IMR-90 (cell line): ENCODE results near the gene WASHC3. TPM values are rescaled to one million over a fixed set of nuclear protein-coding genes. Genes with fewer than 3 reads are reported as not detected.

ENCODE experiments used
- ATAC-seq: fragments of 200-7000 bp; cut with Tn5 transposase; 2 replicates; pipeline ENCODE4 v1.9.1; 2020; ENCODE audit warnings: low read depth, mild to moderate bottlenecking, moderate library complexity
- BruUV-seq: library from RNA; stranded (reverse); fragments of 400-500 nt; replicated peaks from 2 replicates; lab custom pipeline; 2021; lab: Mats Ljungman, UMichigan
- CTCF ChIA-PET: fragments of 300-600 bp; formaldehyde crosslinking; extraction: SDS; loops from one replicate; lab custom pipeline; 2021; ENCODE audit warnings: antibody characterized with exemption; lab: Yijun Ruan, JAX
- POLR2A ChIA-PET: fragments of 300-600 bp; sonication (Branson Sonifier 250); formaldehyde crosslinking; loops from one replicate; lab custom pipeline; 2022; ENCODE audit warnings: antibody characterized with exemption; ENCODE audit not compliant: unreplicated experiment; lab: Charles Lee
- DNase-seq: peaks from one replicate; pipeline ENCODE4 v3.0.0; 2013
- H2AFZ ChIP-seq: replicated peaks from 2 replicates; pipeline ENCODE3; 2013; ENCODE audit warnings: low read length, mild to moderate bottlenecking; ENCODE audit not compliant: poor library complexity
- H2AK5ac ChIP-seq: 2 replicates; pipeline ENCODE4 v1.6.1; 2013; ENCODE audit warnings: low read depth, low read length, inconsistent platforms
- H2AK9ac ChIP-seq: replicated peaks from 2 replicates; pipeline ENCODE3; 2013; ENCODE audit warnings: mild to moderate bottlenecking, low read depth, low read length, moderate library complexity; ENCODE audit not compliant: poor library complexity
- H2BK120ac ChIP-seq: 2 replicates; pipeline ENCODE4 v1.6.1; 2013; ENCODE audit warnings: low read depth, low read length, inconsistent platforms
- H2BK15ac ChIP-seq: 3 replicates; pipeline ENCODE4 v1.6.1; 2013; ENCODE audit warnings: low read depth, low read length, inconsistent platforms
- H2BK20ac ChIP-seq: 2 replicates; pipeline ENCODE4 v1.6.1; 2013; ENCODE audit warnings: low read depth, mild to moderate bottlenecking, inconsistent platforms, low read length, moderate library complexity
- H2BK5ac ChIP-seq: 2 replicates; pipeline ENCODE4 v1.6.1; 2013; ENCODE audit warnings: mild to moderate bottlenecking, low read depth, low read length, inconsistent platforms; ENCODE audit not compliant: poor library complexity, severe bottlenecking
- H3K14ac ChIP-seq: replicated peaks from 2 replicates; pipeline ENCODE4 v1.6.1; 2013; ENCODE audit warnings: low read depth, low read length, inconsistent platforms
- H3K18ac ChIP-seq: 2 replicates; pipeline ENCODE4 v1.6.1; 2013; ENCODE audit warnings: low read depth, low read length, control low read depth
- H3K23ac ChIP-seq: 2 replicates; pipeline ENCODE4 v1.6.1; 2013; ENCODE audit warnings: low read depth, low read length, inconsistent platforms
- H3K27ac ChIP-seq: 2 replicates; pipeline ENCODE4 v1.5.1; 2013; ENCODE audit warnings: mild to moderate bottlenecking, control low read depth, low read length; ENCODE audit not compliant: insufficient read depth
- H3K27me3 ChIP-seq: 2 replicates; pipeline ENCODE4 v1.6.1; 2013; ENCODE audit warnings: low read length; ENCODE audit not compliant: control insufficient read depth, insufficient read depth
- H3K36me3 ChIP-seq: 2 replicates; pipeline ENCODE4 v1.6.1; 2013; ENCODE audit warnings: low read length, mixed read lengths; ENCODE audit not compliant: control insufficient read depth, insufficient read depth
- H3K4ac ChIP-seq: 2 replicates; pipeline ENCODE4 v1.6.1; 2013; ENCODE audit warnings: low read depth, low read length, inconsistent platforms
- H3K4me1 ChIP-seq: 2 replicates; pipeline ENCODE4 v1.6.1; 2013; ENCODE audit warnings: low read length, mixed read lengths; ENCODE audit not compliant: control insufficient read depth, insufficient read depth
- H3K4me2 ChIP-seq: 2 replicates; pipeline ENCODE4 v1.6.1; 2013; ENCODE audit warnings: low read depth, mild to moderate bottlenecking, control low read depth, low read length, moderate library complexity
- H3K4me3 ChIP-seq: 2 replicates; pipeline ENCODE4 v1.5.1; 2013; ENCODE audit warnings: low read depth, mild to moderate bottlenecking, control low read depth, low read length, moderate library complexity; ENCODE audit not compliant: insufficient read depth
- H3K56ac ChIP-seq: 2 replicates; pipeline ENCODE4 v1.6.1; 2013; ENCODE audit warnings: low read length, inconsistent platforms; ENCODE audit not compliant: insufficient read depth; ENCODE audit errors: extremely low read depth
- H3K79me1 ChIP-seq, 2 experiments: 2 replicates each; pipeline ENCODE4 v1.6.1; 2013; ENCODE audit warnings: low read length in 2 of 2, inconsistent platforms in 1 of 2, low read depth in 1 of 2
- H3K9ac ChIP-seq: 2 replicates; pipeline ENCODE4 v1.6.1; 2013; ENCODE audit warnings: low read depth, low read length, control low read depth
- H3K9me1 ChIP-seq: 2 replicates; pipeline ENCODE4 v1.6.1; 2013; ENCODE audit warnings: low read length, inconsistent platforms; ENCODE audit not compliant: insufficient read depth
- H3K9me3 ChIP-seq: 2 replicates; pipeline ENCODE4 v1.6.1; 2013; ENCODE audit warnings: low read length; ENCODE audit not compliant: control insufficient read depth, insufficient read depth
- H4K20me1 ChIP-seq: 2 replicates; pipeline ENCODE4 v1.6.1; 2013; ENCODE audit warnings: low read length, inconsistent platforms; ENCODE audit not compliant: insufficient read depth
- H4K5ac ChIP-seq: 2 replicates; pipeline ENCODE4 v1.6.1; 2013; ENCODE audit warnings: mild to moderate bottlenecking, low read depth, low read length, control low read depth
- H4K8ac ChIP-seq, 2 experiments: 2 replicates each; pipeline ENCODE4 v1.6.1; 2013; ENCODE audit warnings: low read depth in 2 of 2, low read length in 2 of 2, control low read depth in 1 of 2, inconsistent platforms in 1 of 2
- H4K91ac ChIP-seq: 2 replicates; pipeline ENCODE4 v1.6.1; 2013; ENCODE audit warnings: low read depth, low read length, inconsistent platforms; ENCODE audit not compliant: insufficient read depth
- FOS ChIP-seq: fragments of 150-350 bp; IDR thresholded peaks from 2 replicates; pipeline ENCODE4 v1.6.1; 2016; ENCODE audit warnings: low read depth, low read length
- RAD21 ChIP-seq: IDR thresholded peaks from 2 replicates; pipeline ENCODE4 v1.6.1; 2012; ENCODE audit warnings: low read length, improper control_type of control experiment
- WGBS, 2 experiments: methylation state at CpG; one replicate each; pipeline versions ENCODE4 v1.1.5 to v1.1.7; 2013; ENCODE audit warnings: missing lambda C conversion rate in 2 of 2; ENCODE audit not compliant: insufficient read length in 1 of 2; ENCODE audit errors: extremely low coverage in 2 of 2; 5-methylcytosine and 5-hydroxymethylcytosine counted together
- dilution Hi-C: fragments of 300-500 bp; cut with HindIII; formaldehyde crosslinking; loops from one replicate; pipeline ENCODE4 v1.14.3; 2018; ENCODE audit warnings: low sequenced_read_pairs; ENCODE audit not compliant: unreplicated experiment
- in situ Hi-C: fragments of 300-500 bp; cut with MboI; formaldehyde crosslinking; loops from 3 replicates; pipeline ENCODE4 v1.14.3; 2019; ENCODE audit warnings: low sequenced_read_pairs, inconsistent platforms, mixed read lengths
- intact Hi-C: fragments of 100-400 bp; cut with micrococcal nuclease; formaldehyde crosslinking; loops from 2 replicates; pipeline ENCODE4 v1.10.0; 2022
- polyA plus RNA-seq, 3 experiments: library from polyadenylated mRNA; depleted of rRNA; stranded (reverse); fragments of >200 nt; gene quantifications; 2 replicates each; pipeline ENCODE4 v1.2.3, GENCODE V29; 2012; ENCODE audit warnings: low replicate concordance in 1 of 3
- total RNA-seq: library from RNA; depleted of rRNA; stranded (reverse); fragments of >200 nt; gene quantifications from 2 replicates; pipeline ENCODE4 v1.2.3, GENCODE V29; 2012

Gene WASHC3
- total and polyA plus RNA-seq, 2 of the 4 experiments (the other 2 are of a cell fraction) = 54.8 to 87.1 TPM

DNA sequence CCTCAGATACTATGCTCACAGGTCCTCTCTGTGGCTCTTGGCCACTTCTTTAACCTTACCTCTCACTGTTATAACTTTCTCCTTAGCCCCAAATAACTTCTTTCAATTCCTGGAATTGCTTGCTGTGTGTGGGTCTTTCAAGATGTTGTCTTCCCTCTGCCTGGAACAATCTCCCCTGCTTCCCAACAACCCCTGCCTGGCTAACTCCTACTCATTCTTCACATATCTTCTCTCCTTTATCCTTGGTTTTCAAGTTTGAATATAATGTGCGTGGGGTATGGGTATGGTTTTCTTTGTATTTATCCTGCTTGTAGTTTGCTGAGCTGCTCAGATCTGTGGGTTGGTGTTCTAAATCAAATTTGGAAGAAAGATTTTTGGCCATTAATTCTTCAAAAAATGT lies 2.7 kb upstream of the WASHC3 start:
- Histone ChIP-seq H2AK9ac (no peak overlapping the region), H3K9me3 (no peaks in the 10 kb centered on the region), H2BK120ac (no peak overlapping the region), H3K36me3 (no peaks in the 10 kb centered on the region), H2BK5ac (no peak overlapping the region), H3K18ac (no peak overlapping the region), H4K5ac (no peak overlapping the region), H3K4ac (no peak overlapping the region), H3K9ac (no peak overlapping the region), H2AFZ (no peak overlapping the region), H3K27me3 (no peaks in the 10 kb centered on the region), H3K27ac (no peak overlapping the region), H2AK5ac (no peak overlapping the region), H3K4me2 (no peak overlapping the region), H3K79me1 (peaks cover 9 to 10% of the 10 kb centered on the region in 2 experiments; a peak in 3 of 4 replicates), H3K23ac (no peak overlapping the region), H3K4me1 (no peaks in the 10 kb centered on the region), H3K9me1 (no peaks in the 10 kb centered on the region), H4K91ac (no peak overlapping the region), H3K4me3 (no peak overlapping the region), H2BK15ac (no peak overlapping the region), H3K56ac (no peak overlapping the region), H3K14ac (no peak overlapping the region), H4K20me1 (no peaks in the 10 kb centered on the region), H4K8ac (no peak overlapping the region), H2BK20ac (no peak overlapping the region)
- intact Hi-C loops = no loop called here
- ATAC-seq (no peak), DNase-seq (no peak)
- dilution Hi-C loops = no loop called here
- WGBS, 2 experiments = no CpG with 5 or more reads among the region's 1 CpG
- no TSS peak for BruUV-seq
- ChIA-PET CTCF (interaction anchor here (0.6 kb wide), 1 partner anchor 18 kb away, joined by 3 read pairs; no protein-coding TSS in a partner anchor), POLR2A (no interaction called here)
- in situ Hi-C loops = no loop called here
- TF ChIP-seq RAD21 (no peak), FOS (no peak)
